ENCODE results near the gene MYCN. TPM values are rescaled to one million over a fixed set of nuclear protein-coding genes. Genes with fewer than 3 reads are reported as not detected.

The MYCN gene
- total RNA-seq: 0.07 TPM in 1 of 2 replicates, not detected in the other

GRCh38 chr2:15939854-15940660 is at the start of gene MYCN:
TSS of gene MYCN (plus strand) at chr2:15940550. CDS start at chr2:15942065, 1,515 bp downstream.

